Erythroblast (primary cell): ENCODE measurements around the gene CSMD2.

Experiments
- GATA1 ChIP-seq: IDR thresholded peaks from 2 replicates; pipeline ENCODE4 v1.6.1; 2011; ENCODE audit warnings: low read depth, mild to moderate bottlenecking, control low read depth, low read length, moderate library complexity
- POLR2A ChIP-seq: IDR thresholded peaks from 2 replicates; pipeline ENCODE4 v1.6.1; 2011; ENCODE audit warnings: mild to moderate bottlenecking, low read length

GRCh38 chr1:33599516-33600115, 565.4 kb downstream of the CSMD2 start:
- TF ChIP-seq POLR2A (no peak), GATA1 (no peak)
